ENCODE measurements around the gene TMA7B.

Gene TMA7B

GRCh38 chr22:40001106-40001505 is 40.9 kb downstream of the TMA7B start:
- no peak overlapping the region for H3K4me2 ChIP-seq (ENCODE audit: low read length)
- no peaks in the 10 kb centered on the region for H3K9me3 ChIP-seq (ENCODE audit: insufficient read depth, low read length)
- no peak overlapping the region for H3K9ac ChIP-seq (ENCODE audit: low read length)
- H3K27ac ChIP-seq (ENCODE audit: low read length), result no peak overlapping the region
- no peak overlapping the region for H3K4me3 ChIP-seq (ENCODE audit: low read length)
- H4K20me1 ChIP-seq (ENCODE audit: insufficient read depth, low read length), result no peaks in the 10 kb centered on the region
- no peak overlapping the region for H2AFZ ChIP-seq (ENCODE audit: low read depth, low read length)
- H3K79me2 ChIP-seq (ENCODE audit: low read length), result no peaks in the 10 kb centered on the region
- H3K4me1 ChIP-seq (ENCODE audit: low read length), result no peaks in the 10 kb centered on the region
- peaks cover 29% of the 10 kb centered on the region for H3K27me3 ChIP-seq (ENCODE audit: low read depth, low read length)
- H3K36me3 ChIP-seq (replicated peaks; ENCODE audit: low read depth, low read length), result no peaks in the 10 kb centered on the region
- TF ChIP-seq, protein P1, sequence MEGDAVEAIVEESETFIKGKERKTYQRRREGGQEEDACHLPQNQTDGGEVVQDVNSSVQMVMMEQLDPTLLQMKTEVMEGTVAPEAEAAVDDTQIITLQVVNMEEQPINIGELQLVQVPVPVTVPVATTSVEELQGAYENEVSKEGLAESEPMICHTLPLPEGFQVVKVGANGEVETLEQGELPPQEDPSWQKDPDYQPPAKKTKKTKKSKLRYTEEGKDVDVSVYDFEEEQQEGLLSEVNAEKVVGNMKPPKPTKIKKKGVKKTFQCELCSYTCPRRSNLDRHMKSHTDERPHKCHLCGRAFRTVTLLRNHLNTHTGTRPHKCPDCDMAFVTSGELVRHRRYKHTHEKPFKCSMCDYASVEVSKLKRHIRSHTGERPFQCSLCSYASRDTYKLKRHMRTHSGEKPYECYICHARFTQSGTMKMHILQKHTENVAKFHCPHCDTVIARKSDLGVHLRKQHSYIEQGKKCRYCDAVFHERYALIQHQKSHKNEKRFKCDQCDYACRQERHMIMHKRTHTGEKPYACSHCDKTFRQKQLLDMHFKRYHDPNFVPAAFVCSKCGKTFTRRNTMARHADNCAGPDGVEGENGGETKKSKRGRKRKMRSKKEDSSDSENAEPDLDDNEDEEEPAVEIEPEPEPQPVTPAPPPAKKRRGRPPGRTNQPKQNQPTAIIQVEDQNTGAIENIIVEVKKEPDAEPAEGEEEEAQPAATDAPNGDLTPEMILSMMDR (IDR thresholded peaks at IDR 0.05; ENCODE audit: low read depth, low read length), result no peak
- no peak for TF ChIP-seq EZH2phosphoT487 (IDR thresholded peaks at IDR 0.05; ENCODE audit: low read depth)

DNA sequence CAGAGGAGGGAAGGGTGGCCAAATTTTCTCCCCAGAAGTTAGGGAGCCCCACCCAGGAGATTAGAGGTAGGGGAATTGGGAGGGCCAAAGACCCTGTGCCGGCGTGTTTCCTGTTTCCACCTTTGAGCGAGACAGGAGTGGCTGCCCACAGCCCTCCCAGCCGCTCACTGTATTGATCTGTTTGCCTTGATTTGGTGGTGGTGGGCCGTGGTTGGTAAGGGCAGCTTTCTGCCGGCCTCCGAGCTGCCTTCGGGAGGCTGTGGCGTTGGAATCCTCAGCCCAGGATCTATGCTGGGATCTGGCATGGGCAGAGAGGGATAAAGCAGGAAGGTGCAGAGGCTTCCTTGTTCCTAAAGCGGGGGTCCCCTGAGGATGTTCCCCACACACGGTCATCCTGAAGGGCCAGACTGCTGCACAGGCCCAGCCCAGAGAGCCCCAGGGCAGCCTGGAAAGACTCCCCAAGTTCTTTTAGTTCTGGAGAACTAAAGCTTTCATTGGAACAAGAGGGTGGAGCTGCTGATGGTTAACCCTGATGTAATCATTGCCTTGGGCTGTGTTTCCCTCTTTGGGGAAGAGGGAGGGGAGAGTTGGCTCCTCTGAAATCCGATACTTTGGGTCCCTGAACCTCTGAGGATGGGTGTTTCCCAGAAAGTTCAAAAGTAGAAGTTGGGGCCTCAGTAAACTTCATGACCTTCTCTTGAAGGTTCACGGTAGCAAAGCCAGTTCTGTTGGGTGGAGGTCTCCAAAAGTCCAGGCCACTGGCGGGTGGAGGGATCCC is 41.8 kb downstream of the TMA7B start:
- Histone ChIP-seq H3K9ac (ENCODE audit: low read length) (no peak overlapping the region), H3K4me1 (ENCODE audit: low read length) (no peaks in the 10 kb centered on the region), H3K27ac (ENCODE audit: low read length) (no peak overlapping the region), H3K4me3 (ENCODE audit: low read length) (no peak overlapping the region), H4K20me1 (ENCODE audit: insufficient read depth, low read length) (no peaks in the 10 kb centered on the region), H3K27me3 (ENCODE audit: low read depth, low read length) (peaks cover 33% of the 10 kb centered on the region), H3K36me3 (replicated peaks; ENCODE audit: low read depth, low read length) (no peaks in the 10 kb centered on the region), H3K79me2 (ENCODE audit: low read length) (no peaks in the 10 kb centered on the region), H3K4me2 (ENCODE audit: low read length) (no peak overlapping the region), H2AFZ (ENCODE audit: low read depth, low read length) (no peak overlapping the region), H3K9me3 (ENCODE audit: insufficient read depth, low read length) (no peaks in the 10 kb centered on the region)
- TF ChIP-seq, protein P1 (IDR thresholded peaks at IDR 0.05; ENCODE audit: low read depth, low read length), result no peak
- no peak for TF ChIP-seq EZH2phosphoT487 (IDR thresholded peaks at IDR 0.05; ENCODE audit: low read depth)

DNA sequence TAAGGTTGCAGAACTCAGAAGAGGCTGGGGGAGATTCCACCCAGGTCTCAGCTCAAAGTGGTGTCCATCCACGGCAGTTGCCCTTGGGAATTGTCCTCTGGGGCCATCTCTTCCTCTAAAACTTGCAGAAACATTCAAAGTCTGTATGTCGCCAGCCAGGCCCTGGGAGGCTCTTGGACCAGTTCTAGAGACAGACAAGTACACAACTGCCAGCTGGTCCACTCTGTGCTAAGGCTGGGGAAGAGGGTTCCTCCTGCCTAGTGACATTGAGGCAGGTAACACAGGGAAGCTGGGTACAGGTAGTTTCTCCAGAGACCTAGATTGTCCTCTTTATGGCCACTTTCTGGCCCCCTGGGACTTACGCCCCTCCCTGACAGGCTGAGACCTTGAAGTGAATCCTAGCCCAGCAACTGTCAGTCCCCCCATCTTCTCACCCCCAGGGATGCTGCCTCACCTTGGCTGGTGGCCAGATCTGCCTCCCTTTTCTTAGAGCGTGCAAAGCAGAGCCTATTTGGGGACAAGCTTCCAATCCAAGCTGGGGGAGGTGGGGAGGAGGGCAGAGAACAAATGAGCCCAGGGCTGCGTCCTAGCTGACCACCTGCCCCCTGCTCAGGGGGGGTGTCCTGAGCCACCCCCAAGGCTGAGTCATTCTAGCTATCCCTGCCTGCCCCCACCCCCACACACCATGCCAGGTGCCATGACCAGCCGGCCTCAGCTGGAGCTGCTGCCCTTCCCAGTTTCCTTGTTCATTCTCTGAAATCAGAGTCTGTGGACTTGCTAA is 42.9 kb downstream of the TMA7B start:
- no peaks in the 10 kb centered on the region for H3K4me1 ChIP-seq (ENCODE audit: low read length)

GRCh38 chr22:40004836-40005235 is 44.6 kb downstream of the TMA7B start:
- no peak for TF ChIP-seq EZH2phosphoT487 (IDR thresholded peaks at IDR 0.05; ENCODE audit: low read depth)
- TF ChIP-seq, protein P1 (IDR thresholded peaks at IDR 0.05; ENCODE audit: low read depth, low read length), result no peak
- Histone ChIP-seq H3K4me1 (ENCODE audit: low read length) (no peaks in the 10 kb centered on the region), H3K79me2 (ENCODE audit: low read length) (no peaks in the 10 kb centered on the region)

More for the DNA sequence above, 42.9 kb downstream of the TMA7B start:
- TF ChIP-seq, protein P1 (IDR thresholded peaks at IDR 0.05; ENCODE audit: low read depth, low read length), result no peak
- TF ChIP-seq EZH2phosphoT487 (IDR thresholded peaks at IDR 0.05; ENCODE audit: low read depth), result no peak
- Histone ChIP-seq H3K36me3 (replicated peaks; ENCODE audit: low read depth, low read length) (no peaks in the 10 kb centered on the region), H4K20me1 (ENCODE audit: insufficient read depth, low read length) (no peaks in the 10 kb centered on the region), H3K79me2 (ENCODE audit: low read length) (no peaks in the 10 kb centered on the region), H3K9me3 (ENCODE audit: insufficient read depth, low read length) (no peaks in the 10 kb centered on the region), H3K27ac (ENCODE audit: low read length) (no peak overlapping the region), H3K27me3 (ENCODE audit: low read depth, low read length) (peaks cover 40% of the 10 kb centered on the region), H2AFZ (ENCODE audit: low read depth, low read length) (no peak overlapping the region), H3K9ac (ENCODE audit: low read length) (no peak overlapping the region), H3K4me3 (ENCODE audit: low read length) (no peak overlapping the region), H3K4me2 (ENCODE audit: low read length) (no peak overlapping the region)

More at GRCh38 chr22:40004836-40005235, 44.6 kb downstream of the TMA7B start:
- Histone ChIP-seq H3K27me3 (ENCODE audit: low read depth, low read length) (peaks cover 51% of the 10 kb centered on the region), H3K36me3 (replicated peaks; ENCODE audit: low read depth, low read length) (no peaks in the 10 kb centered on the region), H3K9ac (ENCODE audit: low read length) (no peak overlapping the region), H3K4me2 (ENCODE audit: low read length) (no peak overlapping the region), H2AFZ (ENCODE audit: low read depth, low read length) (no peak overlapping the region), H4K20me1 (ENCODE audit: insufficient read depth, low read length) (no peaks in the 10 kb centered on the region), H3K4me3 (ENCODE audit: low read length) (no peak overlapping the region), H3K9me3 (ENCODE audit: insufficient read depth, low read length) (no peaks in the 10 kb centered on the region), H3K27ac (ENCODE audit: low read length) (no peak overlapping the region)
